GM23338 (cell line): ENCODE data around the gene SLX4IP. TPM values are rescaled to one million over a fixed set of nuclear protein-coding genes. Genes with fewer than 3 reads are reported as not detected.

Source experiments
- CREB1 ChIP-seq: fragments of 250-450 bp; sonication (Bioruptor Pico); IDR thresholded peaks from 2 replicates; pipeline ENCODE4 v1.5.0; 2020; ENCODE audit warnings: low read depth, mild to moderate bottlenecking, moderate library complexity
- EZH2 ChIP-seq: fragments of 200-600 bp; sonication (generic); IDR thresholded peaks from one replicate; pipeline ENCODE4 v1.8.0; 2017; ENCODE audit warnings: antibody characterized with exemption, mild to moderate bottlenecking, low read depth; ENCODE audit not compliant: unreplicated experiment
- ZNF331 ChIP-seq: fragments of 250-450 bp; sonication (Bioruptor Pico); IDR thresholded peaks from 2 replicates; pipeline ENCODE4 v1.5.0; 2020; ENCODE audit warnings: low read depth, mild to moderate bottlenecking, moderate library complexity
- polyA plus RNA-seq: library from polyadenylated mRNA; unstranded; fragments of >200 nt; fragmentation: Nextera tagmentation; extraction: Ambion mirVana; gene quantifications from 2 replicates; pipeline ENCODE4 v1.2.1, GENCODE V29; 2016
- total RNA-seq: library from RNA; depleted of rRNA; stranded (reverse); fragments of >200 nt; shearing (Covaris generic); gene quantifications from 2 replicates; pipeline ENCODE4 v1.2.3, GENCODE V29; 2014
- TF ChIP-seq, protein P1 (sequence below): fragments of 250-450 bp; sonication (Bioruptor Pico); IDR thresholded peaks from 2 replicates; pipeline ENCODE4 v1.5.0; 2020; ENCODE audit warnings: mild to moderate bottlenecking, moderate library complexity
- TF ChIP-seq, protein P2 (sequence below), 2 experiments: fragments of 200-600 bp in 1 of 2; sonication (generic) in 1 of 2; conservative IDR thresholded peaks; 2 replicates each; pipeline versions ENCODE4 v1.5.1 to v1.6.1; 2016 to 2017; ENCODE audit warnings: antibody characterized with exemption in 2 of 2, low read depth in 2 of 2, mild to moderate bottlenecking in 2 of 2, moderate library complexity in 1 of 2
- TF ChIP-seq, protein P3 (sequence below): IDR thresholded peaks from one replicate; pipeline ENCODE4 v1.6.1; 2018; ENCODE audit warnings: antibody characterized with exemption; ENCODE audit not compliant: unreplicated experiment

Gene SLX4IP
- total and polyA plus RNA-seq, 2 experiments from 2014 or later, result 9.1 to 9.8 TPM

DNA sequence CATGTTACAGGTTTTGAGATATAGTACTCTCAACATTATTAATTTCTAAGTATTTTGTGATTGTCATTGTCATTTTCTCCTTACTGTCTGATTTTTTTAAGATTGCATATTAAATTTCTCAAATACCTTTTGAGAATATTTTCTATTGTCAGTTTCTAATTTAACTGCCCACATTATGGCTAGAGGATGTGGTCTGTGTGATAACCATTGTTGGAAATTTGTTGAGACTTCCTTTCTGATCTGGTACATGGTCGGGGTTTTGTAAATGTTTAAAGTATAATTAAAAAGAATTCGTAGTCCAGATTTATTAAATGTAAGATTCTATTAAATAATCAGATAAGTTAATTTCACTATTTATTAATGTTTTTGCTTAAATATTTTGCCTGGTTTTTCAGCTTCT, 60.1 kb downstream of the SLX4IP start (continued):
- TF ChIP-seq, protein P1, sequence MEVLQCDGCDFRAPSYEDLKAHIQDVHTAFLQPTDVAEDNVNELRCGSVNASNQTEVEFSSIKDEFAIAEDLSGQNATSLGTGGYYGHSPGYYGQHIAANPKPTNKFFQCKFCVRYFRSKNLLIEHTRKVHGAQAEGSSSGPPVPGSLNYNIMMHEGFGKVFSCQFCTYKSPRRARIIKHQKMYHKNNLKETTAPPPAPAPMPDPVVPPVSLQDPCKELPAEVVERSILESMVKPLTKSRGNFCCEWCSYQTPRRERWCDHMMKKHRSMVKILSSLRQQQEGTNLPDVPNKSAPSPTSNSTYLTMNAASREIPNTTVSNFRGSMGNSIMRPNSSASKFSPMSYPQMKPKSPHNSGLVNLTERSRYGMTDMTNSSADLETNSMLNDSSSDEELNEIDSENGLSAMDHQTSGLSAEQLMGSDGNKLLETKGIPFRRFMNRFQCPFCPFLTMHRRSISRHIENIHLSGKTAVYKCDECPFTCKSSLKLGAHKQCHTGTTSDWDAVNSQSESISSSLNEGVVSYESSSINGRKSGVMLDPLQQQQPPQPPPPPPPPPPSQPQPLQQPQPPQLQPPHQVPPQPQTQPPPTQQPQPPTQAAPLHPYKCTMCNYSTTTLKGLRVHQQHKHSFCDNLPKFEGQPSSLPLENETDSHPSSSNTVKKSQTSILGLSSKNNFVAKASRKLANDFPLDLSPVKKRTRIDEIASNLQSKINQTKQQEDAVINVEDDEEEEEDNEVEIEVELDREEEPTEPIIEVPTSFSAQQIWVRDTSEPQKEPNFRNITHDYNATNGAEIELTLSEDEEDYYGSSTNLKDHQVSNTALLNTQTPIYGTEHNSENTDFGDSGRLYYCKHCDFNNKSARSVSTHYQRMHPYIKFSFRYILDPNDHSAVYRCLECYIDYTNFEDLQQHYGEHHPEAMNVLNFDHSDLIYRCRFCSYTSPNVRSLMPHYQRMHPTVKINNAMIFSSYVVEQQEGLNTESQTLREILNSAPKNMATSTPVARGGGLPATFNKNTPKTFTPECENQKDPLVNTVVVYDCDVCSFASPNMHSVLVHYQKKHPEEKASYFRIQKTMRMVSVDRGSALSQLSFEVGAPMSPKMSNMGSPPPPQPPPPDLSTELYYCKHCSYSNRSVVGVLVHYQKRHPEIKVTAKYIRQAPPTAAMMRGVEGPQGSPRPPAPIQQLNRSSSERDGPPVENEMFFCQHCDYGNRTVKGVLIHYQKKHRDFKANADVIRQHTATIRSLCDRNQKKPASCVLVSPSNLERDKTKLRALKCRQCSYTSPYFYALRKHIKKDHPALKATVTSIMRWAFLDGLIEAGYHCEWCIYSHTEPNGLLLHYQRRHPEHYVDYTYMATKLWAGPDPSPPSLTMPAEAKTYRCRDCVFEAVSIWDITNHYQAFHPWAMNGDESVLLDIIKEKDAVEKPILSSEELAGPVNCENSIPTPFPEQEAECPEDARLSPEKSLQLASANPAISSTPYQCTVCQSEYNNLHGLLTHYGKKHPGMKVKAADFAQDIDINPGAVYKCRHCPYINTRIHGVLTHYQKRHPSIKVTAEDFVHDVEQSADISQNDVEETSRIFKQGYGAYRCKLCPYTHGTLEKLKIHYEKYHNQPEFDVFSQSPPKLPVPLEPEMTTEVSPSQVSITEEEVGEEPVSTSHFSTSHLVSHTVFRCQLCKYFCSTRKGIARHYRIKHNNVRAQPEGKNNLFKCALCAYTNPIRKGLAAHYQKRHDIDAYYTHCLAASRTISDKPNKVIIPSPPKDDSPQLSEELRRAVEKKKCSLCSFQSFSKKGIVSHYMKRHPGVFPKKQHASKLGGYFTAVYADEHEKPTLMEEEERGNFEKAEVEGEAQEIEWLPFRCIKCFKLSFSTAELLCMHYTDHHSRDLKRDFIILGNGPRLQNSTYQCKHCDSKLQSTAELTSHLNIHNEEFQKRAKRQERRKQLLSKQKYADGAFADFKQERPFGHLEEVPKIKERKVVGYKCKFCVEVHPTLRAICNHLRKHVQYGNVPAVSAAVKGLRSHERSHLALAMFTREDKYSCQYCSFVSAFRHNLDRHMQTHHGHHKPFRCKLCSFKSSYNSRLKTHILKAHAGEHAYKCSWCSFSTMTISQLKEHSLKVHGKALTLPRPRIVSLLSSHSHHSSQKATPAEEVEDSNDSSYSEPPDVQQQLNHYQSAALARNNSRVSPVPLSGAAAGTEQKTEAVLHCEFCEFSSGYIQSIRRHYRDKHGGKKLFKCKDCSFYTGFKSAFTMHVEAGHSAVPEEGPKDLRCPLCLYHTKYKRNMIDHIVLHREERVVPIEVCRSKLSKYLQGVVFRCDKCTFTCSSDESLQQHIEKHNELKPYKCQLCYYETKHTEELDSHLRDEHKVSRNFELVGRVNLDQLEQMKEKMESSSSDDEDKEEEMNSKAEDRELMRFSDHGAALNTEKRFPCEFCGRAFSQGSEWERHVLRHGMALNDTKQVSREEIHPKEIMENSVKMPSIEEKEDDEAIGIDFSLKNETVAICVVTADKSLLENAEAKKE, result no peak
- no peak for TF ChIP-seq ZNF331 (CRISPR knock-in tag)
- no peak for TF ChIP-seq CREB1 (CRISPR knock-in tag)
- TF ChIP-seq, protein P2, sequence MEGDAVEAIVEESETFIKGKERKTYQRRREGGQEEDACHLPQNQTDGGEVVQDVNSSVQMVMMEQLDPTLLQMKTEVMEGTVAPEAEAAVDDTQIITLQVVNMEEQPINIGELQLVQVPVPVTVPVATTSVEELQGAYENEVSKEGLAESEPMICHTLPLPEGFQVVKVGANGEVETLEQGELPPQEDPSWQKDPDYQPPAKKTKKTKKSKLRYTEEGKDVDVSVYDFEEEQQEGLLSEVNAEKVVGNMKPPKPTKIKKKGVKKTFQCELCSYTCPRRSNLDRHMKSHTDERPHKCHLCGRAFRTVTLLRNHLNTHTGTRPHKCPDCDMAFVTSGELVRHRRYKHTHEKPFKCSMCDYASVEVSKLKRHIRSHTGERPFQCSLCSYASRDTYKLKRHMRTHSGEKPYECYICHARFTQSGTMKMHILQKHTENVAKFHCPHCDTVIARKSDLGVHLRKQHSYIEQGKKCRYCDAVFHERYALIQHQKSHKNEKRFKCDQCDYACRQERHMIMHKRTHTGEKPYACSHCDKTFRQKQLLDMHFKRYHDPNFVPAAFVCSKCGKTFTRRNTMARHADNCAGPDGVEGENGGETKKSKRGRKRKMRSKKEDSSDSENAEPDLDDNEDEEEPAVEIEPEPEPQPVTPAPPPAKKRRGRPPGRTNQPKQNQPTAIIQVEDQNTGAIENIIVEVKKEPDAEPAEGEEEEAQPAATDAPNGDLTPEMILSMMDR (conservative IDR thresholded peaks at IDR 0.05; ENCODE audit: low read depth in 2 of 2), result no peak
- TF ChIP-seq, protein P3, sequence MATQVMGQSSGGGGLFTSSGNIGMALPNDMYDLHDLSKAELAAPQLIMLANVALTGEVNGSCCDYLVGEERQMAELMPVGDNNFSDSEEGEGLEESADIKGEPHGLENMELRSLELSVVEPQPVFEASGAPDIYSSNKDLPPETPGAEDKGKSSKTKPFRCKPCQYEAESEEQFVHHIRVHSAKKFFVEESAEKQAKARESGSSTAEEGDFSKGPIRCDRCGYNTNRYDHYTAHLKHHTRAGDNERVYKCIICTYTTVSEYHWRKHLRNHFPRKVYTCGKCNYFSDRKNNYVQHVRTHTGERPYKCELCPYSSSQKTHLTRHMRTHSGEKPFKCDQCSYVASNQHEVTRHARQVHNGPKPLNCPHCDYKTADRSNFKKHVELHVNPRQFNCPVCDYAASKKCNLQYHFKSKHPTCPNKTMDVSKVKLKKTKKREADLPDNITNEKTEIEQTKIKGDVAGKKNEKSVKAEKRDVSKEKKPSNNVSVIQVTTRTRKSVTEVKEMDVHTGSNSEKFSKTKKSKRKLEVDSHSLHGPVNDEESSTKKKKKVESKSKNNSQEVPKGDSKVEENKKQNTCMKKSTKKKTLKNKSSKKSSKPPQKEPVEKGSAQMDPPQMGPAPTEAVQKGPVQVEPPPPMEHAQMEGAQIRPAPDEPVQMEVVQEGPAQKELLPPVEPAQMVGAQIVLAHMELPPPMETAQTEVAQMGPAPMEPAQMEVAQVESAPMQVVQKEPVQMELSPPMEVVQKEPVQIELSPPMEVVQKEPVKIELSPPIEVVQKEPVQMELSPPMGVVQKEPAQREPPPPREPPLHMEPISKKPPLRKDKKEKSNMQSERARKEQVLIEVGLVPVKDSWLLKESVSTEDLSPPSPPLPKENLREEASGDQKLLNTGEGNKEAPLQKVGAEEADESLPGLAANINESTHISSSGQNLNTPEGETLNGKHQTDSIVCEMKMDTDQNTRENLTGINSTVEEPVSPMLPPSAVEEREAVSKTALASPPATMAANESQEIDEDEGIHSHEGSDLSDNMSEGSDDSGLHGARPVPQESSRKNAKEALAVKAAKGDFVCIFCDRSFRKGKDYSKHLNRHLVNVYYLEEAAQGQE, result no peak
- no peak for TF ChIP-seq EZH2
